Stimulated activated CD4-positive, alpha-beta T cell treated with anti-CD3 and anti-CD28 coated beads, Interleukin-12 subunit alpha, Interleukin-12 subunit beta, amount 100 ng/mL, for 48 hours (primary cell): ENCODE measurements around the gene ZCCHC18.
"Not testable (repeated sequence)": the region's sequence is repeated elsewhere in the genome, so short reads cannot be mapped to it uniquely, and the experiment has no call there.

Source experiments
- DNase-seq, 3 donors: peaks; one replicate each; pipeline ENCODE4 v3.0.0-alpha.2; 2020; ENCODE audit warnings: low read depth in 2 of 3, low spot score in 1 of 3

The ZCCHC18 gene

DNA sequence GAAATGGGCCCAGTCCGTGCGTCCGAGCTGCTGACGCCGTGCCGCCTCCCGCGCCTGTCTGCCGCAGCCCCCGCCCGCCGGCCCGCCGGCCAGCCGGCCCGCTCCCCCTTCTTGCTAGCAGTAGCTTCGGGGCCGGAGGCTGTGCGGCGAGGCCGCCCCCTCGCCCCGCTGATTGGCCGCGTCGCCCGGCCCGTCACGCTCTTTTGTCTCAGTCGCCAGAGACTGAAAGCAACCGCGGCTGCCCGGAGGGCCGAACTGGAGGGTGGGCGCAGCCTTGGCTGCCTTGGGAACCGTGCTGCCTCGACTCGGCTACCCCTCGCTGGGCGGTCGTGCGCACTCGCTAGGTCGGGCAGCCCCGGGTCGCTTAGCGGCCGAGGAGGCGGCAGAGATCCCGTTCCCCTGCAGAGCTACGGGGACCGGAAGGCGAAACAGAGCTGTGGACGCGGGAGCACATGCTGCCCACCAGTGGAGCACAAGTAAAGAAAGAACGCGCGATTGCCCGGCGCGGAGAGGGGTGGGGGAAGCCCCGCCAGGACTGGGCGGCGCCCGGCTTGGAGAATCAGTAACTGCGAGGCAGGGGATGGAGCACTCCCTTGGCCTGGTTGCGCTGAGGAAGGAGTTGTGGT is at the start of gene ZCCHC18:
TSS of gene ZCCHC18 (plus strand) at position 198 of the 626 bp plus-strand sequence. CDS start 1,589 bp downstream, outside the sequence.
- peak in 1 of 3 donors; percentile 16 for DNase-seq

DNA sequence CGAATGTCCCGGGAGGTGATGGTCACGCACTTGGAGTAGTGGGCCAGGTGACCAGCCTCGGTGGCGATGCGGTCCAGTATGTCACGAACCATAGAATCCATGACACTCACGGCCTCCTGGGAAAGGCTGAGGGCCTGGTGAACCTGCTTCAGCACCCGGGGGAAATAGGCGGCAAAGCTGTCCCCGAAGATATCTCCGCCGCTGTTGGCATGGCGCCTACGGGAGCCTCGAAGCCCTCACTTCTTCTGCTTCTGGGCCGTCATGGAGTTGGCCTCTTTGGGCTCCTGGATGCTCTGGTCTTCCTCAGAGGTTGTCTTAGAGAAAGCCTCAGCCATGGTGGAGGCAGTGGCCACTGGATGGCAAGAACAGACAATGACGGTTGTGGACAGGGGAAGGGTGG is 49.7 kb upstream of the ZCCHC18 start:
- not testable (repeated sequence) for DNase-seq

DNA sequence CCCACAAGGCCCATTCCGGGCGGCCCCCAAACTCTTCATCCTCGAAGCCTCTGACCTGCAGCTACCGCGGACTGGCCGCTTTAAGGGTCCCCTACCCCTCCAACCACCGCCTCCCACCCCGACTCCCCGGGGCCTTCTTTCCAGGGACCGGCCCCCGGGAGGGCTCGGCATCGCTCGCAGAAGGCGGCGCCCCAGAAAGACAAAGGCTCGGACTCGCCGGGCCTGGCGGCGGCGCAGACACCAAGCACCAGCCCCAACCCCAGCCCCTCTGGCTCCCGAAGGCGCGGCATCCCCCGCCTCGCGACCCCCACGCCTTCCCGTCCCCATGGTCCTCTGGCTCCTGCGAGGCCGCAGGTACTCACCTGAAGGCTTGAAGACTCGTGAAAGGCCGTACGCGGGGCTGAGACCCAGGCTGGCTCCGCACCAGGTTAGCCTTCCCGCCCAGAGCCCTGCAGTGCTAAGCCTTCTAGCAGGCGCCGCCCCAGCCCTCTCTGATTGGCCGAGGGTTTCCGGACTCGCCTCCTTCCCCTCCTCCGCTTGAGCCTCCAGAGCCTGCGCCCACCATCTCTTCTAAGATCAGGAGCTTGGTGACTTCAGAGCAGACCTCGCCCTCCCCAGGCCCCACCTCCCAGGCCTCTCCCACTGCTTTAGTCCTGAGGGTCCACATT is 36.4 kb upstream of the ZCCHC18 start, which contains the start of gene TMSB15C:
TSS of gene TMSB15C (minus strand) at position 459 of the 668 bp plus-strand sequence.
- not testable (repeated sequence) for DNase-seq

DNA sequence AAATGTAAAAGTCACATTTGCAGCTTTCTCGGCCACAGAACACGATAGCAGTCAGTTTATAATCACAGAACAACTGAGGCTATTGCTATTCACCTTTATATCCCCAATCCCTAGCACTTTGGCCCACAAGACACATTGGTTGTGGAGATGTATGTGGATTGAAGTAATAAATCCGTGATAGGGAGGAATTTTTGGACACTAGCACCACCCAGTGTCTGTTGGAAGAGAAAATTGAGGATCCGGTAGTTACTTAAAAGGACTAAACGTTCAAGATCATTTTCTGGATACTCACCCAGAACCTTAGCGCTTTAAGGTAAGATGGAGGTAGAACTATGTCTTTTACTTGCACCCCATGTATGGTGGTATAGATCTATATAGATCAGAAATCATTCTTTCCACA is 34.5 kb upstream of the ZCCHC18 start:
- not testable (repeated sequence) for DNase-seq

DNA sequence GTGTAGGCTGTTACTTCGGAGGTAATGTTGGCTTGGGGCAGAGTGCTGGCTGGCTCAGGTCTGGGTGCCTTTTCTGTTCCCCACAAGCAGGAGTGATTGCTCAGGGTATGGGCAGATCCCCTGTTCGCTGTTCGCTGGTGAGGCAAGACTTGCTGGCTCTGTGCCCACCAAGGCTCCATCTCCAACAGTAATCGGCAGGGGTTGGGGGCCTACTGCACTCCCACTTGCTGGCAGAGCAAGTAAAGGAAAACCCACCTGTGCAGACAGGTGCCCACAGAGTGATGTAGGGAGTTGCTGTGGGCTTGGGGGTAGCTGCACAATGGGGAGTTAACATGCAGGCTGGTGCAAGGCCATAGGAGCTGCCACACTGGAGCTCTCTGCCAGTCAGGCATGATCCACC is 28.3 kb upstream of the ZCCHC18 start:
- no peak for DNase-seq

DNA sequence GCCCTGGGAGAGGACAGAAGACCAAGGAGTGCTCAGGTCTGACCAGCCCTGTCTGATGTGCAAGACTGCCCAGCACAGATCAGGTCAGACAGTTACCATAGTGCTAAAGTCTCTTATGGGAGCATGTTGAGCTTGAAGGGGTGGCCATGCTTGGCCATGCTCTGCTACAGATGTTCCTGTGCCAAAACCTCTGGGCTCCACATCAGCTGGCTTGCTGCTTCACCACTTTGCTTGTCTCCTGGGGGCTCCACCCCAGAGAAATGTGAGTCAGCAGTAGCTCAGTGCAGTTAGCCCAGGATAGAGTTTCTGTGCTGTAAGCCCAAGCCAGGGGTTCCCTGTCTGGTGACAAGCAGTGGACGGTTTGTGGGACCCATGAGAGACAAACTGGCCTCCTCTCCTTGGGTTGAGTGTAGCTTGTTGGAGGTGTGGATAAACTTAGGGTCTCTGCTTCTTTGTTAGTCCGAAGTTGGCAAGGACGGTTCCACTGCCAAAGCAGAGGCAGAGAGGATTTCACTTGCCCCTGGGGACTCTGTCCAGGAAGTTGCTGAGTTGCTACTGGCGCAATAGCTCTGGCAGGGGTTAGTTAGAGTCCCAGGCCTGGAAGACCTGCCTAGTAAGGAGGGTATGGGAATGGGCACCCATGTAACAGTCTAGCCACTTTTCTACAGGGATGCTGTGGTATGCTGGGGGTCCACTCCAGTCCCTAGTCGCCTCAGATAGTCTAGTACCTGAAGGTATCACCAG is 27.6 kb upstream of the ZCCHC18 start:
- DNase-seq = no peak

DNA sequence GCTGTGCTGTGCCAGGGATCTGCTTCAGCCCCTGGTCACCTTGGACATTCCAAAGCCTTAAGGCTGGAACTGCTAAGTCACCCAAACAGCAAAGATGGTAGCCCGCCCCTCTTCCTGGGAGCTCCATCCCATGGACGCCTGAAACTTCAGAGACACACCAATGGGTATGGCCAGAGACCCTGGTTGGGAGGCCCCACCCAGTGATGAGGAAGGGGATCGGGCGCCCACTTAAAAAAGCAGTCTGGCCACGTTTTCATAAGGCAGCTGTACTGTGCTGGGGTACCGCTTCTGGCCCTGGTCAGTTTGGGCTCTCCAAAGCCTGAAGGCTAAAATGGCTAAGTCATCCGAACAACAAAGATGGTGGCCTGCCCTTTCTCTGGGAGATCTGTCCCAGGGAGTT is 26.8 kb upstream of the ZCCHC18 start:
- DNase-seq = no peak

DNA sequence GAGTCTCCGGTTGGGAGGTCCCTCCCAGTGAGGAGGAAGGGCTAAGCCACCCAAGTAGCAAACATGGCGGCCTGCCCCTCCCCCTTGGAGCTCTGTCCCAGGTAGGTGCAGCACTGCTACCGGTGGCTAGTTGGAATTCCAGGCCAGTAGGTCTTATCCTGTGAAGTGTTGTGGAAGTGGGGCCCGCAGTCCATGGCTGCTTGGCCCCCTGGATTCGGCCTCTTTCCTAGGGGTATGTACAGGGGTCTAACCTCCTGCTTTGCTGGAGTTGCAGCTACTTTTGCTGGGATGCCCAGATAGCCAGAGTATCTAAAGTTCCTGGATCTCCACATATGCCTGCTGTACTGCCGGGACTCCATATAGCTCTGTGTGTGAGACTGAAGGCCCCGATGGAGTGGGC is 26.4 kb upstream of the ZCCHC18 start:
- DNase-seq = no peak

DNA sequence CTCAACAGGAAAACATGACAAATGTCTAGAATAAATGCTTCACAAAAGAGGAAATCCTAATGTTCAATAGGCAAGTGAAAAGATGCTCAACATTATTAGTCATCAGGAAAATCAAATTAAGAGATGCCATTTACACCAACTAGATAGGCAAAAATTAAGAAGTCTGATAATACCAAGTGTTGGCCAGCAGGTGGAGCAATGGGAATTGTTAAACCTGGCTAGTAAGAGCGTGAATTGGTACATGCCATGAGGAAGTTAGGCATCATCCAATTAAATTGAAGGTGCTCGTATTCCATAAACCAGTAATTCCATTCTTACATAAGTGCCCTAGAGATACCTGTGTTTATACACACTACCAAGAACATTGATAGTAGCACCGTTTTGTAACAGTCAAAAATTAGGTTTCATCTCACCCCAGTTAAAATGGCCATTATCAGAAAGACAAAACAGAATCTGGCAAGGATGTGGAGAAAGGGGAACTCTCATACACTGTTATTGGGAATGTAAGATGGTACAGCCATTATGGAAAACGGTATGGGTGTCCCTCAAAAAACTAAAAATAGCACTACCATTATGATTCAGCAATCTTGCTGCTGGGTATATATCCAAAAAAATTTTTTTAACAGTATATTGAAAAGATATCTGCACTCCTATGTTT is 14.0 kb upstream of the ZCCHC18 start:
- DNase-seq = peak in 1 of 3 donors; percentile 47

DNA sequence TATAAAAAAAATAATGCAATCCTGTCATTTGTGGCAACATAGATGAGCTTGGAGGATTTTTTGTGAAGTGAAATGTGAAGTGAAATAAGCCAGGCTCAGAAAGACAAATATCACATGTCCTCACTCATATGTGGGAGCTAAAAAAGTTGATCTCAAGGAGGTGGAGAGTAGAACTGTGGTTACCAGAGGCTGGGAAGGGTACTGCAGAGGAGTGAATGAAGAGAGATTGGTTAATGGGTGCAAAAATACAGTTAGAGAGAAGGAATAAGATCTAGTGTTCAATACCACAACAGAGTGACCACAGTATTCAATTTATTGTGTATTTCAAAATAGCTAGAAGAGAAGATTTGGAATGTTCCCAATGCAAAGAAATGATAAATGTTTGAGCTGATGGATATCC is 13.4 kb upstream of the ZCCHC18 start:
- DNase-seq = no peak

DNA sequence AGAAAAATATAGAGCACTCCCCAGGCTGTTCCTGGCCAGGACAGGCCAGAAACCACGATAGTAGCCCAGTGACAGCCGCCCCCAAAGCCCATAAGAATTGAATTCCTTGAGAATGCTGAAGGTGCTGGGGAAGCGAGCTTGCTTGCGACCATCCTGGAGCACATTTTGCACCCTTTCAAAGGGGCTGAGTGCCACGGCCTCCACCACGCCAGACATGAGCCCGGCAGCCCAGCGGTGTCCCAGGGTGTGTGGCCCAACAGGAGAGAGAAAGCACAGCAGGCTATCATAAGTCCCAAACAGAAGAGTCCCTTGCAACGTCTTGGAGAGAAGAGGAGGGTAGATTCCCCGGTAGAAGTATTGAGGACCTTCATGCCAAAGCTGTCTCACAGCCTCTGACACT is 7.6 kb upstream of the ZCCHC18 start:
- DNase-seq = no peak

DNA sequence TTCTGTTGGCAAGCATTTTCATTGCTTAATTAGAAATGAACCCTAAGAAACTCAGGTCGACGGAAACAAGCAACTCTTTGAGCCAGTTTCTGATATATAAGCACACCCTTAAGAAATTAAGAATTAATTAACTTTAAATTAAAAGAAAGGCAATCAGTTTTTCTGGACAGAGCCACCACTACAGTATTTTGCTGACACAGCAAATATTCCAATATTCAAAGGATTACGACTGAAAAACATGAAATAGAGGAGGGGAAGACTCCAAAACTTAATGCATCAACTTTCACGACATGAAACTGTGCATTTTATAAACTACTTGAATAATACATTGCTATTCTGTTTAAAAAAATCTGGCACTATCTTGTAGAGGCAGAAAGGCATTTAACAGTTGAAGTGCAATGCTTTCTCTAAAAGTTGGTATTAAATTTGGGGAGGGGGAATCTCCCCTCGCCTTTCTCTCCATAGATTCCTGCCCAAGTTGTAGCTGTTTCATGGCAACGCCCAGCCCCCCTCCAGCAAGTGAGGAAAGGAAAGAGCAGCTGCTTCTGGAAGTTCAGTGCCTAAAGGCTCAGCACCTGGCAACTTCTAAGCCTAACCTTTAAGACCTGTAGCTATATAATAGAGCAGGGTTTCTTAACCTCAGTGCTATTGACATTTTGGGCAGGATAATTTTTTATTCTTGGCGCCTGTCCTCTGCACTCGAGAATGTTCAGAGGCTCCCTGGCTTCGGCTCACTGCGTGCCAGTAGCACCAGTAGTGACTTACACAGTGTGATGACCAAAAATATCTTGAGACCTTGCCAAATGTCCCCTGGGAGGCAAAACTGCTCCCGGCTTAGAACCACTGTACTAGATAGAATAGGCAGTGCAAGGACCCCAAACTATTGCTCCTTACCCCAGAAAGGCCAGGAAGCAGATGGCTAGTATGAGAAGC is 6.7 kb upstream of the ZCCHC18 start:
- no peak for DNase-seq

DNA sequence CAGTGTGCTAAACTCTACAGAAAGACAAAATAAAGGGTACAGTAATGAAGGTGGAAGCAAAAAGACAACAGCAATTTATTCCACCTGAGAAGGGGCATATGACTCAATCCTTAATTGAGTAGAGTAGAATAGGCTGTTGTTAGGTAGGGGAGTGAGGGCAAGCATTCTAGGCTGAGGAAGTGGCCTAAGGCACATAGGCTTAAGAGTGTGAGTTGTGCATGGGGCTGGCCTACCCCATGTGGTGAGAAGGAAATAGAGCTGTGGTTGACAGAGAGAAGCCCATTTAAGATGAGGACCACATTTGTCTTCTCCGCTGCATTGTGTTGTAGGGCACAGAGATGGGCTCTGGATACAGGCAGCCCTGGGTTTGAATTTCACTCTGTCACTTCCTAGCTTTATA is 3.4 kb upstream of the ZCCHC18 start:
- DNase-seq = no peak

DNA sequence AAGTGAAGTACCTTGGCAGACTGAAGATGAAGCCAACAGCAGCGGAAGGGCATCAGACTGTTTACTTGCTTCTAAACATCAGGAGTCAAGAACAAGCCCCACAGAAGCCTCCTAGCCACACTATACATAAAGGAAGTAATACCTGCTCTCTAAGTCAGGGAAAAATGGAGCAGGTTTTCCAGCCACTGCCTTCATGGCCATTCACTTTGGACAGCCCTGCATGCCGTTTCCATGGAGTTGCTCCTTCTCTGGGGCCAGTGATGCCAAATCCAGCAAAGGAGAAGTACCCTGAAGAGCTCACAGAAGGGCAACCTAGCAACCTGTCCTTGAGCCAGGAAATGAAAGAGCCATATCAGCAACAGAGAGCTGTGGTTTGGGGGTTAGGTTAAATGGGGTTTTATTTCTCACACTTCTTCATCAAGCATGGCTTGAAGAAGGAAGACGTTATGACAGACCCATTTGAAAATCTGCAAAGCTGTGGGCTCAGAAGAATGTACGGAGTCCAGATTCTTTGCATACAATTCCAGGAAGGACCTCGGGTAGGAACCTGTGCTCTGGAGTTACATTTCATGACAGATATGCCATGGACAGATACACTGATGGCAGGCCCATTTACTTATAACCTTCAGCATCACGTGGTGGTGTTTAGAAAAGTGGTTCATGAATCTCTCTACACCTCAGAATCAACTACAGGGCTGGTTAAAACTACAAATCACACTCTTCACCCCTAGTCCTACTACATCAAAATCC is 1.7 kb upstream of the ZCCHC18 start:
- DNase-seq = not testable (repeated sequence)

DNA sequence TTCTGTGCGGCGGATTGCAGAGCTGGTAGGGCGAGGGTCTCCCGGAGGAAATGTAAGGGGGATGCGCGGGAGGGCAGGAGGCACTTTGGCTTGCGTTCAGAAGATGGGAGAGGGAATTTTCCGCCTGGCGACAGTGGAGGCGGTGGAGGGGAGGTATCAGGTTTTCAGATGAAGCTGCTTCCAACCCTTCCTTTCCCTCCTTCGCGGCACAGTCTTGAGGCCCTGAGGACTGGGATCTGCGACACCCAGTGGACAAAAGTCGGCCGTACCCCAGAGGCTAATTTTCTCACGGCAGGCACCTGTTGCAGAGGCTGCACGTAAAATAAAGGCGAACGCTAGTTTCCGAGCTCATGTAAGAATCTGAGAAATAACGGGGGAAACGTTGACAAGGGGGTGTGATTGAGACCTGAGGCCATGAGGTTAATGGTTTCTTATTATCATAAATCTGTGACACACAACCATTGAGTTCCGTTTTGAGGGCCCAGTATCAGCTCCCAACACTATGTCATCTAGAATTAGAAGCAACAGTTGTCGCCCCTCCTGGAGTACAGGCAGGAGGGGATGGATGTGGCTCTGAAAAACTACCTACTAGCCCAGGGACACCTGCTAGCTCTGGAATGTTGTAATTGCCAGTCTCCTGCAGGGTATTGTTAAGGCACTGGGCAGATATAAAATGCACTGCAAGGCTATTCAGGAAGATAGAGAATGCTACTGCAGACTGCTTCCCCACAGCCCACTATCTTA is 1.1 kb downstream of the ZCCHC18 start:
- peak; percentile 24 to 40 (median 29) for DNase-seq

DNA sequence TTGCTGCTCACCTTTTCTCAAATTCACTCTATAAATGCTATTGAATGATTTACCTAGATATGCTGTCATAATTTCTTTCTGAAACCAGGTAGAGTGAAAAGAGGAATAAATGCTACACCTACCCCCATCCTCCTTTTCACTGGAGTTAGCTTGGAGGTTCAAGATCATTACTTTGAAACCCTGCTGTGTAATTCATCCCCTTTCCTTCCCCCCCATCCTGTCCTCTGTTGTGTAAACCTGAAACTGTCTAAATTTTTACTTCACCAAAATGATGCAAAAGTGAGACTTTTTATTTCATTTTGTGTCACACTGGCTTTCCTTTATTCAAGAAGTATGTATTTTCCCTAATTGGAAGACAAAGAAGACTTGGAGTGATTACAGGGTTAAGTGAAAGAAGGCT is 5.4 kb downstream of the ZCCHC18 start:
- DNase-seq = no peak

DNA sequence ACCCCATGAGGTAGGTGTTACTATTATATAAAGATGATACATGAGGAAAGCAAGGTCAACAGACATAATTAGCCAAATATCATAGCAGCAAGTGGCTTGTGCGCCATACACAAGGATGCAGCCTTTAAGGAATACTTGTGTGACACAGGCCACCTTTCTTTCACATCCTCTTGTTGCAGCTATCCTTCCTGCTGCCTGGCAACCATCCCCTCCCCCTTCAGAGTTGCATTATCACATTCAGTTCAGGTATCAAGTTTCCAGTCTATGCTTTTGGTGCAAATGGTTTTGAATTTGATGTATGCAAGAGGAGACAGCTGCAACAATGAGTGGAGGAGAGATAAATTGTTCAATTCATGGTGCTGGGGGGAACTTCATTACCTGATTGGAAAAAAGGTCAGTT is 6.4 kb downstream of the ZCCHC18 start:
- no peak for DNase-seq

DNA sequence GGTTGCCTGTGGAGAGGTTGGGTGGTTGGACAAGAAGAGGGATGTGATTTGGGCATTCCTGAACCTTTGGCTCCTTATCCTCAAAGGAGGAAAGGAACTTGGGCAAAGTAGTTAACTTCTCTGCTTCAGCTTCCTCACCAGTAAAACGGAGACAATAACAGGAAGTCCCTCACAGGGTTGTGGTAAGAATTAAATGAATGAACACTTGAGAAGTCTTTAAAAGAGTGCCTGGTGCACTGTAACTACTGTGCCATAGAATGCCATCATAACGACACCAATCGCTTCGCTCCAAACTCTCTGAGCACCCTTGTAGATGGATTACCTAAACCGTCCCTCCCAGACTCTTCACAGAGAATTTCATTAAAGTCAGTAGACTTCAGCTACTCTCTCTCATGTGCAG is 10.5 kb downstream of the ZCCHC18 start:
- no peak for DNase-seq

DNA sequence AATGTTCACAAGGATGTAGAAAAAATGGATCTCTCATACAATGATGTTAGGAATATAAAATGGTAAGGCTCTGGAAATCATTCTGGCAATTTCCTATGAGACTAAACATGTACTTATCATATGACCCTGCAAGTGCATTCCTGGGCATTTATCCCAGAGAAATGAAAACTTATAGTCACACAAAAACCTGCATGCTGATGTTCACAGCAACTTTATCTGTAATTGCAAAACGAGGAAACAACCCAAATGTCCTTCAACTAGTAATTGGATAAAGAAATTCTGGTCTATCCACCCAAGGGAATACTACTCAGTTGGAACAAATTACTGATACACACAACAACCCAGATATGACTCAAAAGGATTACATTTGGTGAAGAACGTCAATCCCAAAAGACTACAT is 14.5 kb downstream of the ZCCHC18 start:
- DNase-seq = no peak
